Activated T-cell treated with anti-CD3 and anti-CD28 coated beads for 24 hours (primary cell): Measurements from ENCODE around the gene SERP2.

Experiments
- DNase-seq: peaks from one replicate; pipeline ENCODE4 v3.0.0-alpha.2; 2020; ENCODE audit warnings: low read depth

SERP2 gene

DNA sequence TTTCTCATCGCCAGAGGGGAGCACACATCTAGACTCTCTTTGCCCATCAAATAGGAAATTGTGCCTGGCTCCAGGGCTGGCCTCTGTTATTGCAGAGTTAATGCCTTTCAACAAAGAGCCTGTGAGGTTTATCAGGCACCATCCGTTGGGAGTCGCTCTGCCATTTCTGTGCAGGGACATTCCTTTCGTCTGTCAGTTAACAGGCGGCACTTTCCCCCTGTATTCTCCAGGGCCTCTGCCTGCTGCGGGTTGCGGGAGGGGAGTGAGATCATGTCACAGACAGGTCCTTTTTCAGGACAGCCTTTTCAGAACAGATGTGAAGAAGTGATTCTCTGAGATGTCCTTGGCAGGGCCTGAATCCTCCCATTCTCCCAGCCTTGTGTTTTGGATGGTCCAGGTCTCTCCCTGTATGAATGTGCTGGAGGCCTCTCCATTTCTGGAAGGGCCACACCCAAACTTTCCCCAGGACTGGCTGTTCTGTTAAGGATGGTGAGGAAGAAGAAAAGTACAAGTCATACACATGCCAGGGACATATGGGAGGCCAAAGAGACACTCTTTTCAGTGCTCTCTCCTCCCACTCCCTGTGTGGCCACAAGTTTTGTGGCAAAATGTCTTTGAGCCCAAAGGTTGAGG, 14.9 kb downstream of the SERP2 start:
- no peak for DNase-seq

DNA sequence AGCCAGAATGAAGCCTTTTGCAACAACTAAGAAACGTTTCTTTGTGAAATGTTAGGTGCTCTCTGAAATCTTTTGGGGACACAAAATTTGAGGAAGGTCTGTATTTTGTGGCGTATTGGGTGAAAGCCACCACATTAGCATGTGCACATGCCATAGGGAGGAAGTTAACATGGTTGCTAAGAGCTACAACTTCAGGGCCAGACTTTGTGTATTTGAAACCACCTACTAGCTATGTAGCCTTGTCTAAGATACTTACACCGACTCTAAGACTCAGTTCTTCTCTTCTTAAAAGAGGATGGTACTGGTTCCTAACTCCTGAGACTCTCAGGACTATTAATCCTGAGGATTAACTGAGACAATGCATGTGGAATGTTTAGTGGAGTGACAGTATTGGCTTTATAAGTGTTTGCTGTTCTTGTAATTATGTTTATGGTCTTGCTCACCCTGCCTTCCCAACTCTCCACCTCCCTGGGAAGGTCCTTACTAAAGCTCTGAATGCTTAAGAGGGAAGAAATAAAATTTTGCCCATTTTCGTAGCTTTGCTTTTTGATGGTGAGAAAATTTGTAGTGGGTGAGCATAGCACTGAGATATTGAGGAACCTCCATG, 15.5 kb downstream of the SERP2 start:
- no peak for DNase-seq

DNA sequence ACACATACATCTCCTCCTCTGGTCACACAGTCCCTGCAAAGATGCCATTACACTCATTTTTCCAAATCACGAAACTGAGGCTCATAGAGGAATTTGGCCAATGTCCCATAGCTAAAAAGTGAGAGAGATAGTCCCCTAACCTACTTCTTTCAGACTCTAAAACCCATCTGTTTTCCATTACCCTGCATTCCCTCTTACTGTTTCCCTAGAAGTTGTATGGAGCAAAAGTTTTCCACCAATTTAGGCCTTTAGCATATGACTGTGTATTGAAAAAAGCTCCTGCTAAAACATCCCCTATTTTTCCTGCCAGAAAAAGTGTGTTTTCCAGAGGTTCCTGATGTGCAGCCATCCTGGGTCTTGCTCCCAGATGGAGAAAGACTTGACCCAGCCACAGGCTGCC, 16.3 kb downstream of the SERP2 start:
- DNase-seq: no peak

DNA sequence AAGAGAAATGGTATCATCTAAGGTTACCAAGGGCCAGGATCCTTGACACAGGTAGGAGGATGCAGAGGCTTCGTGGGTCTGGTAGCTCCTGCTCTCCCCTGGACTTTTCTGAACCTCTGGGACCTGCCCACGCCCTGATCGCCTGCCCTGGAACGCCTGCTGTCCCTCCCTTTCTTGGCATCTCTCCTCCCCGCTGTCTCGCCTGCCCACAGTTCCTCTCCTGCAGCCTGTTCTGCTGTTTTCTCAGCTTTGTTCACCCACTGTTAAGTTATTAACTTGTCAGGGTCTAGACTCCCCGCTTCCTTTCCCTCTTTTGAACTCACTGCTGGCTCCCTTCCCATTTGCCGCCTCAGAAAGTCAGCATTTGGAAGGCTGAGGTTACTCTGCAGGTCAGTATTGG, 19.8 kb downstream of the SERP2 start:
- no peak for DNase-seq

DNA sequence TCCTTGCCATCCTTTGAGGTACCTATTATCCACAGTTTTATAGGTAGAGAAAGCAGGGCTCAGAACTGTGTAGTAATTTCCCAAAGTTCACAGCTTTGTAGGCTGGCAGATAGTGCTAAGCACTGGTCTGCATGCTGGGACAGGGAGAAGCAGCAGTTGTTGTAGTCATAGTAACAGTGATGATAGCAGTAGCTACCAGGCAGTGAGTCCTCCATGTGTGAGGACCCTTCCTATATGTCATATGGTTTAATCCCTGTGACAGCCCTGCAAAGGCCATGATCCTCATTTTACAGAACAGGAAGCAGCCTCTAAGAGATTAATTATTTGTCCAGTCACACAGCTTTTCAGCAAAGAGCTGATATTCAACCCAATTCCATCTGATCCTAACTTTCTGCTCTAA, 21.0 kb downstream of the SERP2 start:
- no peak for DNase-seq

DNA sequence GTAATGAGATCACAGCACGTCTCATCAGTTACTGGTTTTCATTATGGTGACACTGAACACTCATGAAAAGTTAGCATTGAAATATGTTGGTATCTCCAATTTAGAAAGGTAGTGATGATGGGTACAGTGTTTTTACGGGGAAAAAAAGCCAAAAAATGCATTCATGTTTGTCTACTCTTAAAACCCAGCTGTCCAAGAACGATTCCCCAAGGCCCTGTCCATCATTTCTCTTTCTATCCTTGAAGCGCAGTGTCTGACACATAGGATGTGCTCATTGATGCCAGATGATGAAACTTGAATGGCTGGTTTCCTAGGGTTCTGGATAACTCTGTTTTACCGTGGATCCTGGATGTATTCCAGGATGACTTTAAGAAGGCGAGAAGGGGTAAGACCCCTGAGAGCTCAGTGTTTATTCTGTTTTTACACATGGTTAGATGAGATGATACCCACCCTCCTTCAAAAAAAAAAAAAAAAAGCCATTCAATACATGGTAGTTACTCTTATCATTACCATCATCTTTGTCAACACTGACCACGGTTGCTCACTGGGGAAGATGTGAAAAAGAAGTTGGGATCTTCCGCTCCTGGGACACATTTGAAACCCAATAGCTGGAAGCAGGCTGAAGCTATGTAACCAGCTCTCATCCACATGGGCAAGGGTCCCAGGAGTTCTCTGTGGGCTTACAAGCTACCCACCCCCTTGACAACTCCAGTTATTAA, 22.5 kb downstream of the SERP2 start:
- no peak for DNase-seq

DNA sequence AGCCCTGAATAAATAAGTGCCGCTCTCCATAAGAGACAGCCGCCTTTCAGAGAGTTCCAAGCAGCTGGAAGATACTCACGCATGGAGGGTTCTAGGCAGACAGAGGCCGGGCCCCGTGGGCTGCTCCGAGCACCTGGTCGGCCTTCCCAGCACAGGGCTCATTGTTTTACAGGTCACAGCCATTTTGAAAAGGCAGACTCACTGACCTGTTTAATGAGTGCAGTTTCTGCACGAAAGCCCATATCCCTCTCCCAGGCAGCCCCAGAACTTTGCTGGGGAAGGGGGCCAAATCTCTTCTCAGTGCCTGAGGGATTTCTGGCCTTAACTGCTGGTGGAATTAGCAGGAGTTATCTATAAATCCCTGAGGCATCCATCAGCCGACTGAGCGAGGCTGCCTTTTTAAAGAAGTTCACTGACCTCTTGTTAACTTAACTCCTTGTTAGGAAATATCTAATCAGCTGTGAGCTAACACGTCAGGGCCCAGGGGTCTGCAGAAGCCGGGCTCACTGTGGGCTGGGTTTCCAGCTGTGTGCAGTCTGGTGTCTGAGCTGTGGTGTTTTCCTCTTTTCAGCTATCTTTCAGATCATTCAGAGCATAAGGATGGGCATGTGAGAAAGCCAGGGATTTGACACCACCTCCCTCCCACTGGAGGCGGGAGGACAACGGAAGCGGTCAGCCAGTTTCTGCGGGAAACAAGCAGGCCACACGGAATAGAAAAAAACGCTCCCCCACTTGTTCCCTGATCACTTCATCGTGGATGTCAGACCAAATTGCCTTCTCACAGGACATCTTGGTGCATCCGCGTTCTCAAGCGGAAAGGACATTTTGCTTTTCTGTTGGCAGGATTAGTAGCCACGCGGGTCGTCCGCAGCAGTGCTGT, 23.3 kb downstream of the SERP2 start:
- no peak for DNase-seq

DNA sequence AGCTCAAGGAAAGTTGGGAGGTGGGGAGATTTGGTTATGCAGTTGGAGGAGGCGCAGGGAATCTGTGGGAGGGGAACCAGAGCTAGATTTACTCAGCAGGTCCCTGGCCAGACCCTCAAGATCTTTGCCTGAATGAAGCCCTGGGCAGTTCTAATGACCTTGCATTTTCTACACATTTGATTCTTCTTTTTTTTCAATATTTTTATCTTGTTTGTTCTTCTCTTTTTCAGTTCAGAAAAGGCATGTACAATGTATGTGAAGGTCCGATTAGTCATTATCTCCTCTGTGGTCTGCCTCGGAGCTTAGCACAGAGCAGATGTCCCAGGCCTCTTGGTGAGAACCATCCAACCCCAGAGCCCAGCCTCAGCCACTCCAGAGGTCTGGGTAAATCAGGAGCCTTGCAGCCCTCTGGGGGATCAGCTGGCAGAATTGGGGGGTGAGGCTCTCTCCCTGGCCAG, 24.2 kb downstream of the SERP2 start:
- DNase-seq: no peak

DNA sequence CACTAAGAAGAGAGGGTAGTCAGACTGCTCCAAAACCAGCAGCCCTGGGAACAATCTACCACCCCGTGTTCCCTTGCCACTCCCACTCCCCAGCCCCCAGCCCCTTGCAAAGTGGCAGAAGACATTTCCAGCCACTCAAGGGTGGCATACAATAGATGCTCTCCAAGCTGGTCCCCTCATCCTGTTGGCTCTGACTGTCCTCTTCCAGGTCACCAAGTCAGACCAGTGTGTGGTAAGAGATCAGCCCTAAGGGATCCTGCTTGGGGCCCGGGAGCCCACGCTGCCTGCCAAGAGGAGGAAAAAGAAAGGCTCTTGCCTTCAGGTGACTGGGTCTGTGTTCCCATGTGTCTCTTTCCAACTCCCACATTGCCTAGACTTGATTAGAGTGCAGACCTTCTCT, 25.0 kb downstream of the SERP2 start:
- no peak for DNase-seq

DNA sequence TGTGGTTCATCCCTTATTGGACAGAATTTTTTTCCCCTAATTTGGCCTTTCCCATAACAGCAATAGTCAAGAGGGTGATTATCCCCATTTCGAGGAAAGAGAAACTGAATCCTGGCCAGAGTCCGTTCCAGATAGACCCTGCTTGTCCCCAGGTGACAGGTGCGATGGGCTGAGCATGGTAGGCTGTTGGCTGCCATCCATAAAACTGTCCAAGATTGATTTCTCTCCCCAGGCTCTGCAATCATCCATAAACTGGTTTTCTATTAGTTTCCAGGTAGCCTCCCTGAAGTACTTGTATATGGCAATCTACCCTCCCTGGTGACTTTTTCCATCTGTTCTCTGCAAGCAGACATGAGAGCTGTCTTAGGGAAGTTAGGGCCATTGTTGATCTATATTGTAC, 25.4 kb downstream of the SERP2 start:
- no peak for DNase-seq

DNA sequence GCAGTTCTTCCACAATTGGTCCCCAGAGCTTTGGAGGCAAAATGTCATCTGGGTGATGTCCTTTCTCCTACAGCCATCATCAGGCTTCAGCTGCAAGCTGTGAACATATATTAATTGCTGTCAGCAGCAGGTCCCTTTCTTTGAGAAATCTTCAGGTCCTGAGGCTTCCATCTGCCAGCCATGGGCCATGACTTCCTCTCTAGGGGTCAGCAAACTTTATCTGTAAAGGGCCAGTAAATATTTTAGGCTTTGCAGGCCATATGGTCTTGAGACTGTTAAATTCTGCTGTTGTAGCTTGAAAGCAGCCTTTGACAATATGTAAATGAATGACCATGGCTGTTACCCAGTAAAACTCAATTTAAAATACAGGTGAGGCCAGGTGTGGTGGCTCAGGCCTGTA, 27.1 kb downstream of the SERP2 start:
- DNase-seq: no peak

DNA sequence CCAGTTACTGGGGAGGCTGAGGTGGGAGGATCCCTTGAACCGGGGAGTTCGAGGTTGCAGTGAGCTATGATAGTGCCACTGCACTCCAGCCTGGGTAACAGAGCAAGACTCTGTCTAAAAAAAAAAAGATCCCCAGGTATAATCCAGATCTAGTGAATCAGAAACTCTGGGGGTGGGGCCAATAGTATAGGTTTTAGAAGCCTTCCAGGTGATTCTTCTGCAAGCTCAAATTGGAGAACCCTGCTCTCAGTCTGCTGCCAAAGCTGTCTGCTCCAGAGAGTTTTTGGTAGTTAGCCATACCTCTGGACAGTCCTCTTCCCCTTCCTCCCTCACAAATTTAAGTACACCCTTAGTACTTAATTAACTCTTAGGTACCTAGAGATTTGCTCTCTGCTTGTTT, 28.0 kb downstream of the SERP2 start:
- no peak for DNase-seq

DNA sequence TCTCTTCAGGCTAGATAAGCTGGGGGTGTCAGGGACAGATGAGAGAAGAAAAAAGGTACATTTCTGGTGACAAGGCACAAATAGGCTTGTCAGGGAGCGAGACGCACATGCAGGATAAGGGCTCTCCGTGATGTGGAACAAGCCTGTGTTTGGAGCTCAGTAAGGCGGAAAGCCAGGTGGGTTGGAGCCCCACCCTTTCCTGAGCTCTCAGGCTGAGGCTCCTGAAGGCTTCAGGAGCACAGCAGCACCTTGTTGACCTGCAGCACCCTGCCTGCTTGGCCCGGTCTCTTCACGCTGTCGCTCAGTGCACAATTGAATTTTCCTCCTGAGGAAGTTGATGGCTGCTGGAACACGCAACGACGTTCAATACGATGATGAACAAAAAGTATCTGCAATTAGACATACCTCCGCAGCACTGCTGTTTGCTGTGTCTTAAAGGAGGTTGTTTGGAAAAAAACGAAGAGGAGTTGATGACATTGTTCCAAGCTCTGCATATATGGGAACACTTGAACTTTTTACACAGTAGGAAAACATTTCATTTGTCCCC, 29.3 kb downstream of the SERP2 start:
- DNase-seq: no peak

DNA sequence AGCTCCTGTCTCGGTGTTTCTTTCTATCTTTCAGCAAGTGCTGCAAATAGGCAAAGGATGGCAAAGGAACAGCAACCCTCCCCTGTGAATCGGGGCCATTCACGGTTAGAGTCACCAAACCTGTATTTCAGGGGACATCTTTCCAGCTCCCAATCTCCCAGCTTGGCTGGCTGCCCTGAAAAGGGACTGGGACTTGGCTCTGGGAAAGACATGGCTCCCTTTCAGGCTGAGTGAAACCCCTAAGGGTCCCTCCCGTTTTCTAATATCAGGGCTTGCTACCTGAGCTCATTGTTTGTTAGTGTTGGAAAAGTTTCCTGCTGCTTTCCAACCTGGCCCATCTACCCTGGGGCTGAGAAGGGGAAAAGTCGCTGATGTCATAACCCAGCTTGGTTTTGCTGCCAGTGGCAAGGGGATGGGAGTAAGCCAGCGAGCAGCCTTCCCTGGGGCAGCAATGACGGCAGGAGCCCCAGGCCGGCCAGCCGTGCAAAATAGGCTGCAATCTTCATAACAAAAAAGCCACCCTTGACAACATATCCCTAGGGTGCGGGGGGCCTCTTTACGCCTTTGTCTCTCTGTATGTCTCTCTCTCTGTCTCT, 29.9 kb downstream of the SERP2 start:
- DNase-seq: no peak

DNA sequence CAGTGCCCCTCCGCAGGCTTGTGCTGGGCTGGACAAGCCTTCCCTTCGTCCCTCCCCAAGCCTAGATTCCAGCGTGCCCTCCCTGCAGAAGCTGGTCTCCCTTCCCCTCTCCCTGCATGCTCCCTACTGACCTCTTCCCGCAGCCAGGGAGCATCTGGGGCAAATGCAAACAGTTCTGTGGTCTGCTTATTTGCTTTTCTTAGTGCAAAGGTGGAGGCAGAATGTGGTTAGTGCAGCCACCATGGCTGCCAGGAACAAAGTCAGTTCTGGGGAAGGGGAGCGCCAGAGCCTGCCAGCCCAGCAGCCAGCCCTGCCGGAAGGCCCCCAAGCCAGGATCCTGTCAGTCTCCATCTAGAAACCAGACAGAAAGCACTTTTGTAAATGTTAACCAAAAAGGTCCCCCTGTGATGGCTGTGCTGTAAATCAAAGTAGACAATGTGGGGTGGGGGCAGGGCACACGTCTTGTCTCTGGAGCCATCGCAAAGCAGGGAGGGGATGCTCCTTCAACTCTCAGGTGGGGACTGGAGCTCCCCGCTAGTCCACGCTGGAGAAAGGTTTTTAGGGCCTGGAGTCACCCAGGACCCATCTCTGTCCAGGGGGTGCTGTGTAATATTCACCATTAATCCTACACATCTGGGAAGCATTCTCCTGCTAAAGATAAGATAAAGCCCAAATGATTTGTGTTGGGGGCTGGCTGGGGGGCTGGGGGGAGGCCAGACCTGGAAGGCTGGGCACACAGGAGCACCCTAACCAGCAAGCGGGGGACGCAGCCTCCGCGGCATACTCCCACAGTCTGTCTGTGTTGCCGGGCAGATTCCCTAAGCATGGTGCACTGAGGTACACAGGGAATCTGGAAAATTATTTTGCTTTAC, 30.9 kb downstream of the SERP2 start:
- no peak for DNase-seq

DNA sequence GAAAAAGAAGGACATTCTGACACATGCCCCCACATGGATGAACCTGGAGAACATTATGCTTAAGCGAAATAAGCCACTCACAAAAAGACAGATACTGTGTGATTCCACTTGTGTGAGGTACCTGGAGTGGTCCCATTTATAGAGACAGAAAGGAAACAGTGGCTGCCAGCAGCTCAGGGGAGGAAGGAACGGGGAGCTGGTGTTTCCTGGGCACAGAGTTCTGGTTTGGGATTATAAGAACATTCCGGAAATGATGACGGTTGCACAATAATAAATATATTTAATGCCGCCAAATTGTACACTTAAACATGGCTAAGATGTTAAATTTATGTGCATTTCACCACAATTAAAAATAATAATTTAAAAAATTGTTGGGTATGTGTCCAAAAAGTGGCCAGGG, 33.0 kb downstream of the SERP2 start:
- DNase-seq: no peak

DNA sequence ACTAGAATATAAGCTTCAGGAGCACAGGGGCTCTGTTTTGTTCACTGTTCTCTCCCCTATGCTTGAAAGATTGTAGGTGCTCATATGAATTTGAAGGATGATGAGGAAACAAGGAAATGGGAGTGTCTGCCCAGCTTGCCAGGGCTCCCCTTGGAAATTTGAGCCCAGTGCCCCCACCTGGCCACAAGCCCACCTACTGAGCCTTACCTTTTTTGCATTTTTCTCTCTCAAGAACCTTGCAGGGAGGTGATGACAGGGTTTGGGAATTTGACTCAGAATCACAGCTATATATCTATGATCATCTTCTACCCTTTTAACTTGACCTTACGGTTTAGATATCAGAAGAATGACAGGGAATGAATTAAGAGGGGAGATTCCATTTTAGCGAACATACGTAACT, 33.8 kb downstream of the SERP2 start:
- DNase-seq: no peak

DNA sequence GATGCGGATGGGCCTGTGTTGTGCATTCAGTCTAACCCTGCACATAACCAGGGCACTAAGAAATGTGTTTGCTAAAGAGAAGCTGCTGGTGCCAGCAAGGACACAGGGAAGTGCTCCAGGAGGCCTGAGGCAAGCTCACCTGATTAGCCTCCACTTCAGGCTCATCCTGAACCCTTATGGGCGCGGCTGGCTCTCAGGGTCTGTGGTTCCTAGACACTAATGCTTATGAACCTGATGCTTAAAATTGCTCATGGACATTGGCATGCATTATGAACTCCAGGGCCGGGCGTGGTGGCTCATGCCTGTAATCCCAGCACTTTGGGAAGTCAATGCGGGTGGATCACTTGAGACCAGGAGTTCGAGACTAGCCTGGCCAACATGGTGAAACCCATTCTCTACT, 34.3 kb downstream of the SERP2 start:
- DNase-seq: no peak

DNA sequence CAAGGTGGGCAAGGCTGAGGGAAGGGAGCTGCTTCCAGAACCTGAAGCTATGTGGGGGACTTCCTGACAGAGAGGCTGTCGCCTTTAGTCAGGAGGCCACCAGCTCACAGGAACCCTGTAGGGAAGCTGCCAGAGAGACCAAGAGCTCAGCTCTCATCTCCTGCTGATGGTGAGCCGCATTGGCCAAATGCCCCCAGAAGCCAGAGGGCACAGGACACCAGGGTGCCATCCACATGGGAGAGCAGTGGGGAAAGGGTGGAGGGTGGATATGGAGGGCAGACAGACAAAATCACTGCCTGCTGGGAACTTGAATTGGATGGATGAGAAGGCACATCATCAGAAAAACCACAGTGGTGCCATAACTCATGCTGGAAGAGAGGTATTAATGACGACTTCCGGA, 36.0 kb downstream of the SERP2 start:
- DNase-seq: no peak

DNA sequence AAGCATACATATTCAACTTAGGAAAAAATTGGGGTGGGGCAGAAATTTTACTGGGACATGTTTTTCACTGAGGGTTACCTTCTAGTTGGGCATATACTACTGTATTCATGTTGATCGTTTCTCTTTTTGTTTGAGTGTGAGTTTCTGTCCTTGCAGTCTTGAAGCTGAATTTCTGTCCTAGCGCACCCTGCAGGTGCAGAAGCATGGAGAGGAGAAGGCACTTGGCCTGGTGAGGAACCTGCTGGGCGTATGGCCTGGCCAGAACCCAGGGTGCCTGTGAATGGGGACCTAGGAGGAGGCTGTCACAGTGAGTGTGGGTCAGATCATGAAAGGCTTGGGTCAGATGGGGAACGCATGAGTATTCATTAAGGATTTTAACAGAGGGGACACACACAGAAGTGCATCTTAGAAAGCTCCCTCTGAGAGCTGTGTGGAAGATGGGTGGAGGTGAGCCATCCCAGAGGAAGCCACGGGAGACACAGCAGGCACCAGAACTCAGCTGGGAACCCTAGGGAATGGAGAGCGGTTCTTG, 36.8 kb downstream of the SERP2 start:
- no peak for DNase-seq

DNA sequence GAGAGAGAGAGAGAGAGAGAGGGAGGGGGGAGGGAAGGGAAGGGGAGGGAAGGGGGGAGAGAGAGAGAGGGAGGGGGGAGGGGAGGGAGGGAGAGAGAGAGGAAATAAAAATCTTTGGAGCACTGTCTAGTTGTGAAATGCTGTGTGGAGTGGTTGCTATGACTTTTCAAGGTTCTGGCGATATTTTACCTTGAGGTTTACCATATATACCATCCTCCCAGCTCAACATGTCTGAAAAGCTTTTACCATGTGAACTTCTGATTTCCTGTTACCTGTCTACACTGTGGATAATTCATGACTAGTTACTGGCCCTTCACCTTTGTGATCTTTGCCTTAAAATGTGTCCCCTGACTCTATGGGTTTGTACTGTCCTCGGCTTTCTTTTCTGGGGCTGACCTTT, 38.2 kb downstream of the SERP2 start:
- DNase-seq: no peak
